ENCODE data around the gene DGKI.
"Not testable (repeated sequence)": the region's sequence is repeated elsewhere in the genome, so short reads cannot be mapped to it uniquely, and the experiment has no call there.

DGKI gene

GRCh38 chr7:137727413-137727812, 119.4 kb downstream of the DGKI start:
- no peak for DNase-seq

GRCh38 chr7:137718355-137718754, 128.4 kb downstream of the DGKI start:
- no peak for DNase-seq

- peak; percentile 3 for DNase-seq
Observed at GRCh38 chr7:137717811-137718271, 128.9 kb downstream of the DGKI start.

GRCh38 chr7:137717045-137717444, 129.7 kb downstream of the DGKI start:
- no peak for DNase-seq

- DNase-seq, result no peak
Observed at GRCh38 chr7:137716061-137716460, 130.7 kb downstream of the DGKI start.

GRCh38 chr7:137715533-137715932, 131.2 kb downstream of the DGKI start:
- no peak for DNase-seq

GRCh38 chr7:137715121-137715520, 131.7 kb downstream of the DGKI start:
- no peak for DNase-seq

- not testable (repeated sequence) for DNase-seq
Observed at GRCh38 chr7:137706330-137706729, 140.4 kb downstream of the DGKI start.

- DNase-seq, result no peak
Observed at GRCh38 chr7:137704723-137705122, 142.1 kb downstream of the DGKI start.

- no peak for DNase-seq
Observed at GRCh38 chr7:137703291-137704010, 143.3 kb downstream of the DGKI start.

GRCh38 chr7:137696988-137697387, 149.8 kb downstream of the DGKI start:
- no peak for DNase-seq

- no peak for DNase-seq
Observed at GRCh38 chr7:137696376-137696775, 150.4 kb downstream of the DGKI start.

GRCh38 chr7:137695942-137696341, 150.8 kb downstream of the DGKI start:
- no peak for DNase-seq

GRCh38 chr7:137695494-137695893, 151.3 kb downstream of the DGKI start:
- no peak for DNase-seq

- no peak for DNase-seq
Observed at GRCh38 chr7:137694405-137694804, 152.4 kb downstream of the DGKI start.

- no peak for DNase-seq
Observed at GRCh38 chr7:137692399-137692798, 154.4 kb downstream of the DGKI start.

GRCh38 chr7:137691566-137691965, 155.2 kb downstream of the DGKI start:
- no peak for DNase-seq

- no peak for DNase-seq
Observed at GRCh38 chr7:137690635-137691034, 156.1 kb downstream of the DGKI start.

- DNase-seq, result no peak
Observed at GRCh38 chr7:137689761-137690160, 157.0 kb downstream of the DGKI start.

GRCh38 chr7:137687556-137688265, 159.1 kb downstream of the DGKI start:
- no peak for DNase-seq

GRCh38 chr7:137685433-137686164, 161.2 kb downstream of the DGKI start:
- DNase-seq, result no peak

GRCh38 chr7:137684776-137685175, 162.0 kb downstream of the DGKI start:
- no peak for DNase-seq

GRCh38 chr7:137684316-137684715, 162.5 kb downstream of the DGKI start:
- no peak for DNase-seq

GRCh38 chr7:137682596-137682995, 164.2 kb downstream of the DGKI start:
- DNase-seq, result no peak

All from hematopoietic multipotent progenitor cell treated with erythropoietin and hydrocortisone succinate and interleukin-3 and kit ligand, for 4 days (in vitro differentiated cells).